Panc1 (cell line): ENCODE measurements around the gene ULBP2.

ENCODE experiments used
- CTCF ChIP-seq: fragments of 450-650 bp; IDR thresholded peaks from 2 replicates; pipeline ENCODE4 v1.5.1; 2017; ENCODE audit warnings: mild to moderate bottlenecking
- POLR2AphosphoS5 ChIP-seq: IDR thresholded peaks from 2 replicates; pipeline ENCODE4 v1.6.1; 2012; ENCODE audit warnings: mild to moderate bottlenecking, low read depth, low read length, moderate library complexity

DNA sequence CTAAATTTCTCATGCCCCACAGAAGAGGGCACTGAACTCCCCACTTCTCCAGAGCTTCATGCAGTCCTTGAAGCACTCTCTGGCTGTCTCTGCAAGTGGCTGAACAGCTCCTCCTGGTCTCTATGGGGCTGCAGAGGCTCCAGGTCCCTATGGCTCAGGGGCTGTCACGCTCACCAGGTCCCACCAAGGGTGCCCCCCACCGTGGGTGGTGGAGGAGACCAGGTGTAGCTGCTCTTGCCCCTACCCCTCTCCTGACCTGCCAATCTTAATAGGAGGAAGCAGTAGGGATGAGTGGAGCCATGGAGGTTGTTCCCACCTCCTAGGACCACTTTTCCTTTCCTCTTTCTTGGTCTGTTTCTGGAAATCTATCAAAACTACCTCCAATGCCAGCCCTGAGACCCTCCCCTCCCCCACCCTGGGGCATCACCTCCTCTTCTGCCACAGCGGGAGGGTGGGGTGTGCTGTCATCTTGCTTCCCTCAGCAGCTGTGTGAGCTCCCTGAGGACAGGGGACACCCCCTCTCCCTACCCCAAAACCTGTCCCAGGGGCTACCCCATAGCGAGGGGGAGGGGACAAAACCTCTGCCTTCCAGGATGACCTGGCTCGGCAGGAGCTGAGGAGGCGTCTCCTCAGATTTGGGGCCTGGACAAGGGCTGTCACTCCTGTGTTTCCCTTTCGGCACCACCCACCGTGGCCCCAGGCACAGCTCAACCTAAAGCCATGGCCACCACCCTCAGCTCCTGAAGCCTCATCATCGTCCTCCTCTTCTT lies 31.9 kb upstream of the ULBP2 start:
- TF ChIP-seq CTCF (no peak), POLR2AphosphoS5 (no peak)
